Karpas-422 (cell line): ENCODE data around the gene LRR1. TPM values are rescaled to one million over a fixed set of nuclear protein-coding genes. Genes with fewer than 3 reads are reported as not detected.
"Not testable (repeated sequence)": the region's sequence is repeated elsewhere in the genome, so short reads cannot be mapped to it uniquely, and the experiment has no call there.

Experiments used
- DNase-seq: peaks from one replicate; pipeline ENCODE4 v3.0.0-alpha.2; 2015
- H2AFZ ChIP-seq: fragments of 200-600 bp; sonication (generic); 2 replicates; pipeline ENCODE4 v1.6.1; 2014; ENCODE audit warnings: antibody characterized with exemption, low read length, mixed read lengths
- H3K27ac ChIP-seq: fragments of 200-600 bp; sonication (generic); 2 replicates; pipeline ENCODE4 v1.5.1; 2014; ENCODE audit warnings: mild to moderate bottlenecking, low read length, moderate library complexity
- H3K27me3 ChIP-seq: fragments of 200-600 bp; sonication (generic); 2 replicates; pipeline ENCODE4 v1.6.1; 2014; ENCODE audit warnings: low read length, mixed read lengths
- H3K36me3 ChIP-seq: fragments of 200-600 bp; sonication (generic); 2 replicates; pipeline ENCODE4 v1.6.1; 2014; ENCODE audit warnings: low read length, mixed read lengths; ENCODE audit not compliant: insufficient read depth
- H3K4me1 ChIP-seq: fragments of 200-600 bp; sonication (generic); 2 replicates; pipeline ENCODE4 v1.6.1; 2014; ENCODE audit warnings: mild to moderate bottlenecking, low read length, mixed read lengths
- H3K4me2 ChIP-seq: fragments of 200-600 bp; sonication (generic); 2 replicates; pipeline ENCODE4 v1.6.1; 2014; ENCODE audit warnings: low read length, low read depth, mild to moderate bottlenecking; ENCODE audit not compliant: poor library complexity, severe bottlenecking
- H3K4me3 ChIP-seq: fragments of 200-600 bp; sonication (generic); 2 replicates; pipeline ENCODE4 v1.5.1; 2014; ENCODE audit warnings: mild to moderate bottlenecking, antibody characterized with exemption, low read length, mixed read lengths
- H3K79me2 ChIP-seq: fragments of 200-600 bp; sonication (generic); 2 replicates; pipeline ENCODE4 v1.6.1; 2014; ENCODE audit warnings: mild to moderate bottlenecking, low read length, mixed read lengths
- H3K9ac ChIP-seq: fragments of 200-600 bp; sonication (generic); 2 replicates; pipeline ENCODE4 v1.6.0; 2014; ENCODE audit warnings: low read length
- H3K9me2 ChIP-seq: fragments of 200-600 bp; sonication (generic), shearing (Covaris generic); replicated peaks from 2 replicates; pipeline ENCODE4 v1.6.0; 2014; ENCODE audit warnings: mild to moderate bottlenecking, low read length, moderate library complexity; ENCODE audit not compliant: insufficient read depth
- H3K9me3 ChIP-seq: fragments of 300-700, 200-600 bp; sonication (generic); 2 replicates; pipeline ENCODE4 v1.6.1; 2014; ENCODE audit warnings: low read length, mixed read lengths
- H4K20me1 ChIP-seq: fragments of 200-600 bp; sonication (generic); 2 replicates; pipeline ENCODE4 v1.6.1; 2014; ENCODE audit warnings: mild to moderate bottlenecking, antibody characterized with exemption, low read length, low read depth; ENCODE audit not compliant: insufficient read depth
- total RNA-seq: library from RNA; depleted of rRNA; stranded (reverse); fragments of >200 nt; shearing (Covaris generic); gene quantifications from 2 replicates; pipeline ENCODE4 v1.2.3, GENCODE V29; 2014; ENCODE audit warnings: low replicate concordance

The LRR1 gene
- total RNA-seq, 1 experiment from 2014 or later: 75.1 TPM

DNA sequence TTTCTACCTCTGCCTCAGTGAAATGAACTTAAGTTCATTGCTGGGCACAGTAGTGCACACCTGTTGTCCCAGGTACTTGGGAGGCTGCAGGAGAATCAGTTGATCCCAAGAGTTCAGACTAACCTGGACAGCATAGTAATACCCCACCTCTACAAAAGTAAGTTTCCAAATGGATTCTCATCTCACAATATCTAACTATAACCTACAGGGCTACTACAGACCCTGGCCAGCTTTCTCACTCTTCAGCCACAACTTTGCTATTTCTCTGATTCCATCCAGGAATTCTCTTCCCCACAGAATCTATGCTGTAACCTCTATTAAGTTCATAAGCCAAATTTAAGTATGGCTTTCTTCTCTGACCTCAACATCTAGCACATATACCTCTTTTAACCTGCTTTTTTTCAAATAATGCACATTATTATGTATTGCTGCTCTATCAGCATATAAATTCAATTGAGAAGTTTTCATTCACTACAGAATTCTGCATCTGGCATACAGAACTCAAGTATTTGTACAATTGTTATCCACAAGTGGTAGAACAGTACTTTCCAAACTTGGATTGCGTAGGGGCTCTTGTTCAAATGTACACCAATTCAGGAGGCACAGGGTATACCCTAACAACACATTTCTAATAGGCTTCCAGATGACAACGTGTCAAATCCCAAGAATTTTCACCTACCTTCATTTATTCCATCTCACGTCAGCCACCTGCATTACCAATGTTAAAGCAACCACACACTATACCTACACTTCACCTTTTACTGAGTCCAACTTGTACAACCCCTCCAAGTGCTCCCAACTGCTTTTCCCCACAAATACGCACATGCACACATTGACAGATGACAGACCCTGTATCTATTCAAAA, 16.4 kb upstream of the LRR1 start:
- H3K4me3 ChIP-seq: no peak overlapping the region
- peaks cover 41% of the 10 kb centered on the region for H3K36me3 ChIP-seq
- peaks cover 48% of the 10 kb centered on the region for H3K79me2 ChIP-seq
- H3K4me1 ChIP-seq: peaks cover 21% of the 10 kb centered on the region
- no peaks in the 10 kb centered on the region for H3K9me3 ChIP-seq
- DNase-seq: peak; percentile 69
- no peak overlapping the region for H3K4me2 ChIP-seq
- no peak overlapping the region for H2AFZ ChIP-seq
- peaks cover 44% of the 10 kb centered on the region for H4K20me1 ChIP-seq
- no peaks in the 10 kb centered on the region for H3K9me2 ChIP-seq
- H3K27ac ChIP-seq: no peak overlapping the region
- H3K9ac ChIP-seq: no peak overlapping the region
- no peaks in the 10 kb centered on the region for H3K27me3 ChIP-seq

DNA sequence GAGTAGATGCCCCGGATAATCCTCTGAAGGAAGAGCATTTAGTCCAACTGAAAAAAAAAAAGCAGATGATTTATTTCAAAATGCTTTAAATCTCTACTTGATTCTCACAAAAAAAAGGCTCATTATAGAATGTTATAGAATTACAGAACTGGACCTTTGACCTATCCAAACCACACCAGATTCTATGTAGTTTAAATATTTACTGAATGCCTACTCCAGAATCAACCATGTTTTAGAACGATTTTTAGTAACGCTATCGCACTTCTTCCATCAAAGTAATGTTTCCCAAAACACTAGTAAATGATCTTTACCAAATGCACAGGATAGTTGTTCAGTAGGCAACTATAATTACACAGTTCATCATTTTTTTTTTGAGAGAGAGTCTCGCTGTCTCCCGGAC, 15.1 kb upstream of the LRR1 start:
- Histone ChIP-seq H3K4me2 (peak overlapping the region; percentile 87), H3K4me1 (peaks cover 21% of the 10 kb centered on the region), H3K36me3 (peaks cover 35% of the 10 kb centered on the region), H3K9me2 (no peaks in the 10 kb centered on the region), H3K9me3 (no peaks in the 10 kb centered on the region), H3K9ac (no peak overlapping the region), H3K4me3 (0 out of 2 replicates have a peak overlapping the region, but pooled peaks have one; percentile 95), H2AFZ (no peak overlapping the region), H3K27me3 (no peaks in the 10 kb centered on the region), H3K79me2 (peaks cover 48% of the 10 kb centered on the region), H4K20me1 (peaks cover 44% of the 10 kb centered on the region), H3K27ac (no peak overlapping the region)
- no peak for DNase-seq

- Histone ChIP-seq H3K36me3 (peaks cover 35% of the 10 kb centered on the region), H3K27ac (no peak overlapping the region), H3K4me3 (peak overlapping the region; percentile 95; the same call in 1 of the 2 replicates), H4K20me1 (peaks cover 41% of the 10 kb centered on the region), H2AFZ (no peak overlapping the region), H3K9ac (peak overlapping the region; percentile 96; the same call in 1 of the 2 replicates), H3K9me2 (no peaks in the 10 kb centered on the region), H3K9me3 (no peaks in the 10 kb centered on the region), H3K4me1 (peaks cover 21% of the 10 kb centered on the region), H3K79me2 (peaks cover 48% of the 10 kb centered on the region), H3K4me2 (peak overlapping the region; percentile 87), H3K27me3 (no peaks in the 10 kb centered on the region)
- no peak for DNase-seq
Measured at GRCh38 chr14:49584058-49584457, 14.7 kb upstream of the LRR1 start.

DNA sequence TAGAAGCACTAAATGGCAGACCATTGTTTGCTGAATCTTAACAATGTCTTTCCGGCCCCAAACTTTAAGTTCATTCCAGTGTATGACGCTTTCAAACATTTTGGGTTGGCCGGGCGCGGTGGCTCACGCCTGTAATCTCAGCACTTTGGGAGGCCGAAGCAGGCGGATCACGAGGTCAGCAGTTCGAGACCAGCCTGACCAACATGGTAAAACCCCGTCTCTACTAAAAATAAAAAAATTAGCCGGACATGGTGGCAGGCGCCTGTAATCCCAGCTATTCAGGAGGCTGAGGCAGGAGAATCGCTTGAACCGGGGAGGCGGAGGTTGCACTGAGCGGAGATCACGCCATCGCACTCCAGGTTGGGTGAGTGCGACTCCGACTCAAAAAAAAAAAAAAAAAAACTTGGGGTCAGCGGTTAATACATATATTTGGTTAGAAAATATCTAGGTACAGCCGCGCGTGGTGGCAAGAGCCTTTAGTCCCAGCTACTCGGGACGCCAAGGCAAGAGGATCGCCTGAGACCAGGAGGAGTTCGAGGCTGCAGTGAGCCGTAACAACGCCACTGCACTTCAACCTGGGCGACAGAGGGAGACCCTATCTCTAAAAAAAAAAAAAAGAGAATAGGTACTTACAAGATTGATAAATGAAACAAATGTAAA, 13.6 kb upstream of the LRR1 start:
- DNase-seq: peak; percentile 67
- Histone ChIP-seq H3K4me1 (peaks cover 21% of the 10 kb centered on the region), H3K4me2 (peak overlapping the region; percentile 87), H4K20me1 (peaks cover 35% of the 10 kb centered on the region), H3K79me2 (peaks cover 48% of the 10 kb centered on the region), H3K36me3 (peaks cover 35% of the 10 kb centered on the region), H3K9ac (peak overlapping the region; percentile 96), H3K27ac (peak overlapping the region; percentile 81), H3K4me3 (peak overlapping the region; percentile 95)
- not testable (repeated sequence) for H3K9me3 ChIP-seq, H2AFZ ChIP-seq, H3K9me2 ChIP-seq, H3K27me3 ChIP-seq

GRCh38 chr14:49585803-49586672, 12.7 kb upstream of the LRR1 start, which contains the start of gene RPS29:
TSS of gene RPS29 (minus strand) at chr14:49586380. CDS start at chr14:49586346, 34 bp downstream.
- H3K9ac ChIP-seq: peak within 1 kb of the TSS; percentile 96
- peak within 1 kb of the TSS; percentile 95 for H3K4me3 ChIP-seq
- no peaks in the 10 kb centered on the region for H3K27me3 ChIP-seq
- DNase-seq: peak; percentile 100
- H3K4me2 ChIP-seq: peak within 1 kb of the TSS; percentile 87
- H3K9me3 ChIP-seq: no peaks in the 10 kb centered on the region
- peaks cover 35% of the 10 kb centered on the region for H3K36me3 ChIP-seq
- peak within 1 kb of the TSS; percentile 81 for H3K27ac ChIP-seq
- no peaks in the 10 kb centered on the region for H3K9me2 ChIP-seq
- peaks cover 33% of the 10 kb centered on the region for H4K20me1 ChIP-seq
- peak within 1 kb of the TSS; percentile 38 for H2AFZ ChIP-seq
- peaks cover 21% of the 10 kb centered on the region for H3K4me1 ChIP-seq
- peaks cover 48% of the 10 kb centered on the region for H3K79me2 ChIP-seq

DNA sequence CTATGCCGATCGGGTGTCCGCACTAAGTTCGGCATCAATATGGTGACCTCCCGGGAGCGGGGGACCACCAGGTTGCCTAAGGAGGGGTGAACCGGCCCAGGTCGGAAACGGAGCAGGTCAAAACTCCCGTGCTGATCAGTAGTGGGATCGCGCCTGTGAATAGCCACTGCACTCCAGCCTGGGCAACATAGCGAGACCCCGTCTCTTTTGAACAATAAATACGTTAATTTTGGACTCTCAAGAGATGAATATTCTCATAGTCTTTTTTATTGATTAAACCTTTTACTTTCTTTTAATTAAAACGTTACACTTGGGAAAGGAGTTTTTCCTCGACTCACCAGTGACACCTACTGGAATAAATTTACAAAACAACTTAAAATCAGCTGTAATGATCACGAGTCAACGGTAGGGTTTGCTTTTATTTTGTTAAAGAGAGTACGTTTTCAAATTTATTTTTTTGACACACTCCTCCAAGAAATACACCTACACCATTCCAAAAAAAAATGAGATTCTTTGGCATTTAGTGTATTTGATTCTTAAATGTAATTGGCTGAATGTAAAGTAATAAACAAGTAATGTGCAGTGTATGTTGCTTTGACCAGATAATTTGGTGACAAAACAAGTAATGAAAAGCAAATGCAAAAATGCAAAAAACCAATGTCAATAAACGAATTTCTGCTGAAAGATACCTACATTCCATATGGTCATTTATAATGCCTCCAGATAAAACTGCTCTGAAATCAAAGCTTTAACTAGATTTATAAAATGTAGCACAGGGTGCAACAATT, 11.9 kb upstream of the LRR1 start:
- peak; percentile 94 for DNase-seq
- Histone ChIP-seq H3K9me2 (no peaks in the 10 kb centered on the region), H3K4me1 (peaks cover 21% of the 10 kb centered on the region), H3K79me2 (peaks cover 43% of the 10 kb centered on the region), H4K20me1 (peaks cover 33% of the 10 kb centered on the region), H3K9me3 (no peaks in the 10 kb centered on the region), H3K27ac (peak overlapping the region; percentile 48), H3K4me3 (peak overlapping the region; percentile 95), H2AFZ (peak overlapping the region; percentile 38), H3K4me2 (peak overlapping the region; percentile 39), H3K9ac (peak overlapping the region; percentile 96), H3K27me3 (no peaks in the 10 kb centered on the region), H3K36me3 (peaks cover 35% of the 10 kb centered on the region)

GRCh38 chr14:49589387-49589786, 9.4 kb upstream of the LRR1 start:
- Histone ChIP-seq H3K4me2 (no peak overlapping the region), H3K9me2 (no peaks in the 10 kb centered on the region), H4K20me1 (peaks cover 15% of the 10 kb centered on the region), H3K4me1 (peaks cover 30% of the 10 kb centered on the region), H3K9ac (no peak overlapping the region), H3K9me3 (no peaks in the 10 kb centered on the region), H2AFZ (no peak overlapping the region), H3K27me3 (no peaks in the 10 kb centered on the region), H3K27ac (no peak overlapping the region), H3K36me3 (peaks cover 14% of the 10 kb centered on the region), H3K4me3 (no peak overlapping the region), H3K79me2 (peaks cover 18% of the 10 kb centered on the region)
- DNase-seq: no peak
